GM19240 (cell line): ENCODE measurements around the gene EMILIN2.

ENCODE experiments used
- DNase-seq: peaks from one replicate; pipeline ENCODE4 v3.0.0; 2011; ENCODE audit warnings: low spot score; ENCODE audit not compliant: insufficient read length

The EMILIN2 gene

DNA sequence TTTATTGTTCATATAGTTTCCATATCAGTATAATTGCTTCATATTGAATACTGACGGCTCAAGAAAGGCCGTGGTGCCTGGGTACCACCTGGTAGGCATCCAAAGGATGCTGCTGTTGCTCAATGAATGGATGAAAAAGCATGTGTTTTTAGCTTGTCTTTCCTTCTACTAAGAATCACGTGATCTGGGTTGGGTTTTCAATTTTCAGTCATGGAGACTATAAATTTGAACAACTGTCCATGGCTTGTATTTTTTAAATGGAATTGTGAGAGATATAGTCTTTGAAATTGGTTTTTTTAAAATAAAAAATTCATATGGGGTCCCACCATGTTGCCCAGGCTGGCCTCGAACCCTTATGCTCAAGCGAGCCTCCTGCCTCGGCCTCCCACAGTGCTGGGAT is 25.3 kb downstream of the EMILIN2 start:
- no peak for DNase-seq

DNA sequence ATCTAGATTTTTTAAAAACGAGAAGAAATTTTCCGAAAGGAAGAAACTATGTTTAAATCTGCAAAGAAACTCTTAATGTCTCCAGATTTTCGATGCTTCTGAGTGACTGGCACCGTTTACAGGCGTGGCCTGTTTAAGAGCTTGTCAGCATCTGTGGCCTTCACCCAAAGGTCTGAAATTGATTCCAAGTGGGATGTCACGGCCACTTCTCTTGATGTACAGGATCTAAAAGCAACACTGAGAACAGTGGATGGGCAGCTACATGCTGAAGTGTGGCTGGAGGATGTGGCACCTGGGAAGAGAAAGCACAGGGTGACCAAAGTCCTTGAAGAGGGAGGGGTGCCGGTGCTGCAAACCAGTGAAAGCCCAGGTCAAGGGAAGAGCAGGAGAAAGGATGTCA is 28.0 kb downstream of the EMILIN2 start:
- DNase-seq, result no peak

DNA sequence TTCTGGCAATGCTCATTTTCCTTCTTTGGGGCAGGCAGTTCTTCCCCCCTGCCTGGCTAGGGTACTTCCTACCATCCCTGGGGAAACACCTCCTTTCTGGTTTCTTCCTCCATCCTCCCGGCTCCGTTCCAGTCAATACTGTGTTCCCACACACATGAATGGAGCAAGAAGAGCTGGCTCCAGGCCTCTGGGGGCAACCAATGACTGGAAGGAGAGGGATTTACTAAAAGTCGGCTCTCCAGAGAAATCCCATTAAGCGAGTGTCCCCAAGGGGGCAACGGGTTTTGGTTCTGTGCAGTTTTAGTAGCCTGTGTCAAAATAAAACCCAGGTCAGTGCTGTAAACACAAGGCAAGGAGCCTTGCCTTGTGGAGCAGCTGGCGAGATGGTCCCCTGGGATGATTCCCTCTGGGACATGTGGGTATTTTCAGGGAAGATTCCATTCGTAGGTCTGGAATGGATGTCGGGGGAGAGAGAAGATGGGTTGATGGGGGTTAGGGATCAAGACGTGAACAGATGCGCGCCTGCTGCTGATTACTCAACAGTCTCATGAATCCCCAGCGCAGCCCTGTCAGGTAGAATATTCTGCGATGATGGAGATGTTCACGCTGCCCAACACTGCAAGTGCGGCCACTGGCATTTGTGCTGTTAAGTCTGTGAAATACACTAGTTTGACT is 32.0 kb downstream of the EMILIN2 start:
- DNase-seq, result no peak

DNA sequence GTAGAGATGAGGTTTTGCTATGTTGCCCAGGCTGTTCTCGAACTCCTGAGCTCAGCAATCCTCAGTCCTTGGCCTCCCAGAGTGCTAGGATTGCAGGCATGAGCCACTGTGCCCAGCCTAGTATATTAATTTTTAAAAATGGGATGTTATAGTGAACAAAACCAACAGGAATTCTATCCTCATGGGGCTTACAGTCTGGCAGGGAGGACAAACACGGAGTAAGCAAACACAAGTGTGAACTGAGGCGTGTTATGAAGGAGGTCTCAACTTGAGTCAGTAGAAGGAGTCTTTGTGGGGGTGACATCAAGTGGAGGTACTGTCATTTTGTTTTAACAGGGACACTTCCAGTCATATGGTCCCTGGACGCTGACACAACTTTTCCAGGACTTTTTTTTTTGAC is 33.1 kb downstream of the EMILIN2 start:
- no peak for DNase-seq

DNA sequence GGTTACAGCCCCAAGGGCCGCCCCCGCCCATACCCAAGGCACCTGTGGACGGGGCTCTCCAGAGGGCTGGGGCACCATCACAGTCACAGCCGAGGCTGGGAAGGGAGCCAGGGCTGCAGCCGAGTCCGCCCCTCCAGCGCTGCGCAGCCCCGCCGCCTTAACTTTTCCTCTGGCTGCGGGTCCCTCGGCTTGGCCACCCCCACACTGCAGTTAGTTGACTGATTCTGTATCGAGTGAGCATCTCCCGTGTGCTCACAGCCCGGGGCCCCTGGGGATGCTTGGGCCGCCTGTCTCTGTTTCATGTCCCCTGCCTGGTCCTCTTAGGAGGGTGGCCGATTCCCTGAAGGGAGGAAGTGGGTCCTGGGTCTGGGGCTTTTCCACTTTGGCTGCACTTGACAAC is 33.7 kb downstream of the EMILIN2 start:
- no peak for DNase-seq

DNA sequence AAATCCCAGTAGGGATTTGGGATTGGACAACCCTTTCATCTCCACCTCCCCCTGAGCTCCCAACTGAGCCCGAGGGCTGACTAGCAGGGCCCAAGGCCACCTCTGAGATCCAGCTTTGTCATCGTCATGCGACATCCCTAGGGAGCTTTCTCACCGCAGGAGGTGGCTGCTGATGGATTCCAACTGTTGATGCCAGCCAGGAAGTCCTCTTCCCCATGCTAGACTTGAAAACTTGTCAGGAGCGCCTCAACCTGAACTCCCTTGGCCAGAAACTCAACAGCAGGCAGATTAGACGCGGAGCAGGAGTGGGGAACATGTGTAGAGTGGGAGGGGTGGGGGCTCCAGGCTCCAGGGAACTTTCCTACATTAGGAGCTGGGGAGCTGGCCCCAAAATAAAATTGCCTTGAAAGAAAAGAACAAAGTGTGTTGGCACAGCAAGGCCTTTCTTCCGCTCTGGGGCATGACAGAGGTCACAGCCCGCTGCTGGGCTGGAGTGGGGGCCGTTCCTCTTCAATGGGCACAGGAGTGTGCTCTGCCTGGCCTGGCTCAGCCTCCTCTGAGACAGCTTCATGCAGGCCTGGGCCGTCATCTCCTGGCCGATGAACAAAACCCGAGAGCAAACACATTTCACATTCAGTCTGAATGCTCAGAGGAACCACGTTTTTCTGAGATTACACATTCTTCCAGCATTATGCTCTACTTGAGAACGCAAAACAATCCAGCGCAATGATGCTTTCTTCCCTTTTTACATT is 34.5 kb downstream of the EMILIN2 start:
- no peak for DNase-seq

DNA sequence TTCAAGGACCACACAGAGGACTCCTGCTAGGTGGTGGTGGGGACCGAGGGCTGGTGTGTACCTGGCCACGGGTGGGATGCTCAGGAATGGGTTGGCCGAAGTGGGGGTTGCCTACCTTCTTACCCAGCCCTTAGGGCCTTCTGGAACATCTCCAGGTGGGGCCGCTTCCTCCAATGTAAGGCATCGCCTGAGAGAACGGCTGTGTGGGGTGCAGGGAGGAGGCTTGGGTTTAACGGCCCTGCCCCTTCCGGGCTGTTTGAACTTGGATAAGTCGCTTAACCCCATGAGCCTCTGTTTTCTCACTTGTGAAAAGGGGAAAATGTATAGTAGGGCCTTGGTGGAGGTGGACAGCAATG is 35.0 kb downstream of the EMILIN2 start:
- DNase-seq, result no peak

DNA sequence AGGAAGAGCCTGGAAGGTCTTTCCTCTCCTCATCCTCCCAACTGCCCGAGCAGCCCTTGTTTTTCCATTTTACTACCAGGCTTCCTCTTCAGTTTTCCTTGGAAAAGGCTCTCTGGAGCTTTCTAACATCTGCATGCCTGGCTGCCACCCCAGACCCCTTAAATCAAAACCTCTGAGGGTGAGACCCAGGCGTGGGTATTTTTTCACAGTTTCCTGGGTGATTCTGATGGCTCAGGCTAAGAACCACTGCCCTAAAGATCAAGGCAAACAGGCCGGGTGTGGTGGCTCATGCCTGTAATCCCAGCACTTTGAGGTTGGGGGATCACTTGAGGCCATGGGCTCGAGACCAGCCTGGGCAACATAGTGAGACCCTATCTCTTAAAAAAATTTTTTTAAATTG is 35.4 kb downstream of the EMILIN2 start:
- no peak for DNase-seq

DNA sequence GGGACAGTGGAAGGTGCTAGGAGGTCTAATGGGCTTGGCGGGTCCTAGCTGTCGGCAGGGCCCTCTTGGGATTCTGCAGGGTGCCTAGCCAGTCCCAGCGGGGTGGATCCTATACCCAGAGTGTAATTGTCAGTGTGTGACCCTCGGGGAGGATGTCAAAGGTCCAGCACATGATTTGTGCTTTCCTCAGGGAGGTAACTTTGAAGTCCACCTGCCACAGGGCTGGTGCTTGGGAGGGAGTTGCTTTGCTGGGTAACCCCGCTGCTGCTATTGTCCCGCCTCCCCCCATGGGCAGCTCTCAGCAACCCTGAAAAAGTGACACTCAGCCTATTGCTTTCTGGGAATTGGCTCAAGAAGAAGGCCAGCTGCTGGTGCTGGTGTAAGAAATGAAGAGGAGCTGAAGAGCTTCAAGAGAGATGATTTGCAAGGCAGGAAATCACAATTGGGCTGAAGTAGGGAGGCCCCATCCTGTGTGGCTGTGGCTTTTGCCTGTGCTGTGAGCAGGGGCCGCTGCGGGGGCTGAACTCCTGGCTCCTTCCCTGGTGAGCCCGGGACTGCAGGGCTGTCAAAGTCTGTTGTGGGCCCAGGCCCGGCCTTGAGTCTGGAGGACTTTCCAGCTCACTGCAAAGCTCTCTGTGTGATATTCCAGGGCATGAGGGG is 36.4 kb downstream of the EMILIN2 start:
- DNase-seq, result no peak

DNA sequence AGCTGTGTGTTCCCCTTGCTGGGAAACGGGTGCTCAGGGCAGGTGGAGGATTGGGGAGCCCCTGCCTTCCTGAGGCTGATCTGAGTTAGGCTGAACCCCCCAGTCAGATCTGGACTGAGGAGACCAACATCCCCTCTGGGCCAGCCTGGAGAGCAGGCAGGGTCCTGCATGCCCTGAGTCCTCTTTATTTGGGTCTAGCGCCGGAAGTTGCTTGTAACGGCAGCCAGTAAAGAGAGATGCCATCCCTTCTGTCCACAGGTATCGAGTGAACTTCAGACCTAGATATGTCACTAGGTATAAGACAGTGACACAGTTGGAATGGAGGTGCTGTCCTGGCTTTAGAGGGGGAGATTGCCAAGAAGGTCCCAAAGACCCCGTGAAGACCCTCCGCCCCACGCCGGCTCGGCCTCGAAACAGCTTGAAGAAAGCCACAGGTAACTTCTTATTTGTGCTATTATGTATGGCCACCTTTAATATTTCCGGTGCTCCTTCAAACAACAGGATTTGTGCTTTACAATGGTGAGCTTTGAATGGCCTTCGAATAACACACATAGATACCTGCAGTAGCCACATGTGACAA is 38.0 kb downstream of the EMILIN2 start:
- DNase-seq, result no peak

DNA sequence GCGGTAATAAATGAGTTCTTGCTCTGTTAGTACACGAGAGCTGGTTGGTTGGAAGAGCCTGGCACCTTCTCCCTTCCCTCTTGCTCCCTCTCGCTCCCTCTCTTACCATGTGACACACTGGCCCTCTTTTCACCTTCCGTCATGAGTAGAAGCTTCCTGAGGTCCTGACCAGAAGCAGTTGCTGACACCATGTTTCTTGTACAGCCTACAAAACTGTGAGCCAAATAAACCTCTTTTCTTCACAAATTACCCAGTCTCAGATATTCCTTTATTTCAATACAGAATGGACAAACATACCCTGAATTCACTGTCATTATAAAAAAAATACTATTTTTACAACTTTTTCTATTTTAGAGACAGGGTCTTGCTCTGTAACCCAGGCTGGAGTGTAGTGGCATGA is 40.7 kb downstream of the EMILIN2 start:
- no peak for DNase-seq

DNA sequence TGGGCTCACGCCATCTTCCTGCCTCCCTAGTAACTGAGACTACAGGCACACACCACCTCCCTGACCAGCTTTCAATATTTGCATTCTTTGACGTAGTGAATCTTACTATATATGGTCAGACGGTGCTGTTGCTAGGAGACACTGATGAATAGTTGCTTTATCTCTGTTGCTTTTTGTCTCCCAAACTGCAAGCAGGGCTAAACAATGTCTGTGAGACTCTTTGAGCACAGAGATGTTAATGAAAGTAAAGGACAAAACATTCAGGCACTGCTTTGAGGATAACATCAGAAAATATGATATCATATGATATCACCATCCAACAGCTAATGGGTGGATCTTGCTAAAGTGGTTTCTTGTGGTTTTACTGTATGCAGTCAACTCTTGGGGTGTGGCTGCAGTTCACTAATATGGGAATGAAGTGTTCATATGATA is 43.0 kb downstream of the EMILIN2 start:
- no peak for DNase-seq

DNA sequence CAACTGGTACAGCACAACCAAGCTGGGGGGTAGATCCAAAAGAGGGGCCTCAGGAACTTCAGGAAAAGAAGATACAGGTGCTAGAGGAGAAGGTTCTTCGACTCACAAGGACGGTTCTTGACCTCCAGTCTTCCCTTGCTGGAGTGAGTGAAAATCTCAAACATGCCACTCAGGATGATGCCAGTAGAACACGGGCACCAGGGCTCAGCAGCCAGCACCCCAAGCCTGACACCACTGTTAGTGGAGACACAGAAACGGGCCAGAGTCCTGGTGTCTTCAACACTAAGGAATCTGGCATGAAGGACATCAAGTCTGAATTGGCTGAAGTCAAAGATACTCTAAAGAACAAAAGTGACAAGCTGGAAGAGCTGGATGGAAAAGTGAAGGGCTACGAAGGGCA is 43.8 kb downstream of the EMILIN2 start:
- DNase-seq, result no peak

DNA sequence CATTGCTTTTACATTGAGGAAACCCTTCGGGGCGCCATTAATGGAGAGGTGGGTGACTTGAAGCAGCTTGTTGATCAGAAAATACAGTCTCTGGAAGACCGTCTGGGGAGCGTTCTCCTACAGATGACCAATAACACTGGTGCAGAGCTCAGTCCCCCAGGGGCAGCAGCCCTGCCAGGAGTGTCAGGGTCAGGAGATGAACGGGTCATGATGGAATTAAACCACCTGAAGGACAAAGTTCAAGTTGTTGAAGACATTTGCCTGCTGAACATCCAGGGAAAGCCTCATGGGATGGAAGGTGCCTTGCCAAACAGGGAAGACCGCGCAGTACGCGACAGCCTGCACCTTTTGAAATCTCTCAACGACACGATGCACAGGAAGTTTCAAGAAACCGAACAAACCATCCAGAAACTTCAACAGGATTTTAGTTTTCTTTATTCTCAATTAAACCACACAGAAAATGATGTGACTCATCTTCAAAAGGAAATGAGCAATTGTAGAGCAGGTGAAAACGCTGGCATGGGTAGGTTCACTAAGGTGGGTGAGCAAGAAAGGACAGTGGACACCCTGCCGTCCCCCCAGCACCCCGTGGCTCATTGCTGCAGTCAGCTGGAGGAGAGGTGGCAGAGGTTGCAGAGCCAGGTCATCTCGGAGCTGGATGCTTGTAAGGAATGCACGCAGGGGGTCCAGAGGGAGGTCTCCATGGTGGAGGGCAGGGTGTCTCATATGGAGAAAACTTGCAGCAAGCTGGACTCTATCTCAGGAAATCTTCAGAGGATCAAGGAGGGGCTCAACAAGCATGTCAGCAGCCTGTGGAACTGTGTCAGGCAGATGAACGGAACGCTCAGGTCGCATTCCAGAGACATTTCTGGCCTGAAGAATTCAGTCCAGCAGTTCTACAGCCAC is 45.0 kb downstream of the EMILIN2 start:
- no peak for DNase-seq

DNA sequence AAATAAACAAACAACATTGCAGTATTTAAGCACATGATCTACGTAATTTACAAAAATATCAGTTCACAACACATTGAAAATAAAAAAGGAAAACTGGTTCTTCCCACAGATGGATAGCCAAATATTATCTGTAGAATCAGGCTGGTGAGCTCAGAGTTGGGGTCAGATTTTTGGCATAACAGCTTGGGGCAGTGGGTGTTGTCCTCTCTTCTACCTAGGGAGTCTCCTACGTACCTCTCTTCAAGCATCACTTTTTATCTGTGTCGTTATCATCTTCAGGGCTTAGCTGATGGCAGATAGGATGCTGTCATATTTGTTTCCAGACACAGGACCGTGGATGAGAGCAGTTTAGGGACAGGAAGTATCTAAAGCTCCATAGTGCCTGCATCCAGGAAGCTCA is 46.2 kb downstream of the EMILIN2 start:
- DNase-seq, result no peak

DNA sequence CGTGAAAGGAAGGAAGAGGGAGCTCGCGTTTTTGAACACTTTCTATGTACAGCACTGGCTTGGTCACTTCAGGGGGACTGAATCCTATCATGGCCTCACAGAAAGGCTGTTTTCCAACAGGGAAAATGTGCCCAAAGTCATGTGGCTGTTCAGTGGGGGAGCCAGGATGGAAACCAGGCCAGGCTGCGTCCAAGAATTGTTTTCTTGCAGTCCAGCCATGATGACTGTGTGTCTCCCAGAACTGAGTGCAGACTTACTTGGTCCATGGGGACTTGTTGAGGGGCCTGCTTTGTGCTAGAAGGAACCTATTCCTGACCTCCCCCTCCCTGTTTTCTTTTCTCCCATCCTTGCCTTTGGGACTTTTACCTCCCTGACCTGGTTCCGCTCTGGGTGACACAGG is 46.9 kb downstream of the EMILIN2 start:
- DNase-seq, result no peak

DNA sequence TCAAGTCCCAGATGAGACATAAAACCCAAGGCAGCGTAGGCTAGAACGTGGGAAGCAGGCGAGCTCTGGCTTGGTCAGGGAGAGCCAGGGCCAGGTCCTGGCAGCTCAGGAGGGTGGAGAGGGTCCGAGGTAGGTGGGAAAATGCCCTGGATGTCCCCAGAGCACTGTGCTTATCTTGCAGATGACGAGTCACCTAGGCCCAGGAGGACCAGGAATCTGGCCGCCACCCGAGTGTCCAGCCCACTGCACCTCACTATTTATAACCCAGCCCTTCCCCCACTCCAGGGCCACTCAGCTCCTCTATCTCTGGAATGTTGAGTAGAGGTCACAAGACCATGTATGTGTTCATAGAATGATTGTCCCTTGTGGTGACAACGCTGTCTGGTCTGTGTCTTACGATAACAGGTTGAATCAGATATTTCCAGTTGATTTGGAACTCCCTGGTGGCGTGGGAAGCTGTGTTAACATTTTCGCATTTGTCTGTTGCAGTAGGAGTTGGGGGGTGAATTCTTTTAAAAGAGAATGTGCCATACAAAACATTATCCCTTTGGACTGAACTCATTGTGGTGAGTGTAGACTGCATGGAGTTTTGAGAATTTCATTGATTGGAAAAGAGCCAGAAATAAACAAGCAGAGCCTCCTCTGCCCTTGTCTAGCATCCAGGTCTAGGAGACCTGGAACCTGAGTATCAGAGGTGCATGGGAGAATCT is 47.5 kb downstream of the EMILIN2 start:
- DNase-seq, result no peak

DNA sequence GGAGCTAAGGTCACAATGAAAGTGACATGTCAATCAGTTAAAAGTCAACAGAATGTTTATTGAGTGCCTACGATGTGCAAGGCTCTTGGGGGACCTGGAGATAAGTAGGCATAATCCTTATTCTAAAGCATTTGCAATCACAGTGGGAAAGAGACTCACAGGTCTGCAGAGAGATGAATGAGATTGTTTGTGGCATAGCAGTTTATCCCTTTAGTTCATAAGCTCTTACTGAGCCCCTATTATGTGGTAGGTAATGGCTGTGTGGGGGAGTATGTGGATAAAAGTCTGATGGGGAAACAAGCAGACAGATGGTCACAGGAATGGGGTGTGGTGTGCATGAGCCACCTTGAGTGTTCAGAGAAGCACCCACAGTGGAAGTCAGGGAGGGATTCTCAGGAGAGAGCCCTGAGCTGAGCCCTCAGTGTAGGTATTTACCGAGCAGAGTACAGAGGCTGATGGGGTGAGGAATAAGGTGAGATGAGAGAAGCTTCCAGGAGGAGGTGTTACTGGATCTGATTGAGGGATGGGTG is 48.1 kb downstream of the EMILIN2 start:
- DNase-seq, result no peak

DNA sequence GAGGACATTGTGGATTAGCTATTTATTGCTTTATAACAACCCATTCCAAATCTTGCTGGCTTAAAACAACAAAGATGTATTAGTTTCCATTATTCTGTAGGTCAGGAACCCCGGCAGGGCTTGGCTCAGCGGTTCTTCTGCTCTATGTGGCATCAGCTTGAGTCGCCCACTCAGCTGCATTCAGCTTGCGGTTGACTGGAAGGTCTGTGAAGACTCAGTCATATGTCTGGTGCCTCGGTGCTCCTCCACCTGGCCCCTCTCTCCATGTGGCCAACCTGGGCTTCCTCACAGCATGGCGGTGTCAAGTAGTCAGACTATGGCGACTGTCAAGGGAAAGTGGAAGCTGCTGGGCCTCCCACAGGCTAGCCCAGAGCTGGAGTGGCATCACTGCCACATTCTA is 48.6 kb downstream of the EMILIN2 start:
- no peak for DNase-seq

DNA sequence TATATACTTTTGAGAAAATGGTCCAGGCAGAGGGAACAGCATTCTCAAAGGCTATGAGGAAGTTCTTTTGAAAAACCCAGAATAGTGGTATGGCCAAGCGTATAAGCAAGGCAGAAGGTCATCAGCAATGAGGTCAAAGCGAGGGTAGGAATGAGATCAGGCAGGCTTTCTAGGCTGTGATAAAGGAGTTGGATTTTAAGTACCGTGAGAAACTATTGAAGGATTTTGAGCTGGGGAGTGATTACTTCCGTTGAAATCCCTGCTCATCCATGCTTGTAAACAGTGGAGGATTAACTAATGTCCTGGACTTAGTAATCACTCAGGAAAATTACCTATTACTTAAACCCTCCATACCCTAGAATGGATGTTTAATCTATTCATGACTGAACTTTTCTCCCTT is 50.2 kb downstream of the EMILIN2 start:
- DNase-seq, result no peak
